ENCODE measurements around the gene TST.

TST gene

GRCh38 chr22:37062376-37062675 is 43.1 kb upstream of the TST start:
- H4K8ac ChIP-seq (ENCODE audit: low read depth, low read length) = no peak overlapping the region
- H3K18ac ChIP-seq (ENCODE audit: low read length) = no peak overlapping the region
- H3K36me3 ChIP-seq (replicated peaks in 1 of 2; ENCODE audit: control insufficient read depth in 2 of 2, insufficient read depth in 2 of 2, low read length in 2 of 2) = peaks cover 26 to 46% of the 10 kb centered on the region in 2 donors
- peaks cover 5% of the 10 kb centered on the region for H3K79me1 ChIP-seq (ENCODE audit: low read depth, low read length)
- no peak overlapping the region for H2AFZ ChIP-seq (ENCODE audit: low read length)
- no peak overlapping the region for H2BK15ac ChIP-seq (ENCODE audit: low read length)
- no peak overlapping the region for H2BK5ac ChIP-seq (ENCODE audit: low read length)
- no peak overlapping the region for H3K23ac ChIP-seq (ENCODE audit: low read depth, low read length, poor library complexity)
- no peak overlapping the region for H4K91ac ChIP-seq (ENCODE audit: low read depth, low read length, poor library complexity)
- H3K14ac ChIP-seq (ENCODE audit: low read length) = no peak overlapping the region
- no peak for DNase-seq (ENCODE audit: low spot score)
- no peaks in the 10 kb centered on the region for H3K4me1 ChIP-seq (ENCODE audit: control insufficient read depth in 2 of 2, insufficient read depth in 1 of 2, low read depth in 1 of 2, low read length in 2 of 2)
- H3K9me3 ChIP-seq (replicated peaks in 1 of 2; ENCODE audit: control insufficient read depth in 2 of 2, insufficient read depth in 1 of 2, low read depth in 1 of 2, low read length in 2 of 2) = no peaks in the 10 kb centered on the region
- no peaks in the 10 kb centered on the region for H3K27me3 ChIP-seq (ENCODE audit: control insufficient read depth in 3 of 3, insufficient read depth in 3 of 3, low read depth in 1 of 3, low read length in 3 of 3)
- H2BK120ac ChIP-seq (ENCODE audit: low read depth, low read length) = no peak overlapping the region
- no CpG with 5 or more reads among the region's 7 CpGs for WGBS, 2 donors (ENCODE audit: extremely low coverage in 2 of 2, insufficient read length in 2 of 2, insufficient replicate concordance in 1 of 2)
- no peak overlapping the region for H3K27ac ChIP-seq (replicated peaks; ENCODE audit: low read length)
- H3K9ac ChIP-seq (ENCODE audit: low read depth, low read length, poor library complexity) = no peak overlapping the region
- no peak overlapping the region for H2AK5ac ChIP-seq (ENCODE audit: low read depth, low read length)
- H3K4ac ChIP-seq (ENCODE audit: low read length) = no peak overlapping the region
- no peak overlapping the region for H3K4me3 ChIP-seq (ENCODE audit: low read length in 2 of 2)
- H3K4me2 ChIP-seq (ENCODE audit: insufficient read depth, low read length, poor library complexity, severe bottlenecking) = no peak overlapping the region
- no peak overlapping the region for H2BK12ac ChIP-seq (ENCODE audit: low read length)

GRCh38 chr22:37061611-37062375 is 42.5 kb upstream of the TST start:
- Histone ChIP-seq H3K27ac (replicated peaks; ENCODE audit: low read length) (no peak overlapping the region), H2AFZ (ENCODE audit: low read length) (no peak overlapping the region), H3K9ac (ENCODE audit: low read depth, low read length, poor library complexity) (no peak overlapping the region), H3K18ac (ENCODE audit: low read length) (peak overlapping the region; percentile 27), H3K4ac (ENCODE audit: low read length) (no peak overlapping the region), H3K9me3 (replicated peaks in 1 of 2; ENCODE audit: control insufficient read depth in 2 of 2, insufficient read depth in 1 of 2, low read depth in 1 of 2, low read length in 2 of 2) (no peaks in the 10 kb centered on the region), H2BK15ac (ENCODE audit: low read length) (no peak overlapping the region), H3K4me3 (ENCODE audit: low read length in 2 of 2) (no peak overlapping the region), H3K79me1 (ENCODE audit: low read depth, low read length) (peaks cover 5% of the 10 kb centered on the region), H3K4me1 (ENCODE audit: control insufficient read depth in 2 of 2, insufficient read depth in 1 of 2, low read depth in 1 of 2, low read length in 2 of 2) (no peaks in the 10 kb centered on the region), H4K91ac (ENCODE audit: low read depth, low read length, poor library complexity) (no peak overlapping the region), H3K14ac (ENCODE audit: low read length) (no peak overlapping the region), H3K36me3 (replicated peaks in 1 of 2; ENCODE audit: control insufficient read depth in 2 of 2, insufficient read depth in 2 of 2, low read length in 2 of 2) (peaks cover 26 to 51% of the 10 kb centered on the region in 2 donors), H2BK5ac (ENCODE audit: low read length) (peak overlapping the region; percentile 13), H3K27me3 (ENCODE audit: control insufficient read depth in 3 of 3, insufficient read depth in 3 of 3, low read depth in 1 of 3, low read length in 3 of 3) (no peaks in the 10 kb centered on the region), H3K23ac (ENCODE audit: low read depth, low read length, poor library complexity) (peak overlapping the region; percentile 73), H4K8ac (ENCODE audit: low read depth, low read length) (no peak overlapping the region), H2AK5ac (ENCODE audit: low read depth, low read length) (no peak overlapping the region), H2BK120ac (ENCODE audit: low read depth, low read length) (no peak overlapping the region), H3K4me2 (ENCODE audit: insufficient read depth, low read length, poor library complexity, severe bottlenecking) (no peak overlapping the region), H2BK12ac (ENCODE audit: low read length) (no peak overlapping the region)
- WGBS, 2 donors (ENCODE audit: extremely low coverage in 2 of 2, insufficient read length in 2 of 2, insufficient replicate concordance in 1 of 2) = no CpG with 5 or more reads among the region's 10 CpGs
- no peak for DNase-seq (ENCODE audit: low spot score)

DNA sequence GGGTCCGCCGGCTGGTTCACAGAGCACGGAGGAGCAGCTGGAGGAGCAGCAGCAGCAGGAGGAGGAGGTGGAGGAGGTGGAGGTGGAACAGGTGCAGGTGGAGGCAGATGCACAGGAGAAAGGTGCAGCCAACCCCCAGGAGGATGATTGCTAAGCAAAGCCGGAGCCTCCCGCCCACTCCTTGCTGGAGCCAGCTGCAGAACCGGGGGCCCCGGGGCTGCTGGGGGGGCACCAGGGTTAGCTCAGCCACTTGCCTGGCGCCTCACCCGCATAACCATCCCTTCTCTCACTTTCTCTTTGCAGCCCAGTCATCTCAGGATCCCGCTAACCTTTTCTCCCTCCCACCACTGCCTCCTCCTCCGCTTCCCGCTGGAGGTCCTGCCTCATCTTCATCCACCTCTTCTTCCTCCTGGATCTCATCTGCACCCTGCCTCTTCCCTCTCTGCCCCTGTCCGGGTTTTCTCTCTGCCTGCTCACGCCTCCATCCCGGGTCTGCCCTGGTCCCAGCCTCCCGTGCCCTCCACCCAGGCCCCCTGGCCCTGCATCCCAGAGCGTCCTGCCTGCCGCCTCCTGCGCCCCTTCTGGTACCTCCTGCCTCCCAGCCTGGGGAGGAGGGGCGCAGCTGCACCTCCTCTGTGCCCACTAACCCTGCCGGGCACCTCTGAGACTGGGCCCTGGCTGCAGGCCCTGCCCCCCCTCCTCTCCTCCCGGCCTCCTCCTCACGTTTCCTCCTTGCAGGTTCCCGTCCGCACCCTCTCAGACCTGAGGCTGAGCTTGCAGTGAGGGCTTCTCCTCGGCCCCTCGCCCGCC is 41.8 kb upstream of the TST start:
- Histone ChIP-seq H3K9me3 (replicated peaks in 1 of 2; ENCODE audit: control insufficient read depth in 2 of 2, insufficient read depth in 1 of 2, low read depth in 1 of 2, low read length in 2 of 2) (no peaks in the 10 kb centered on the region), H3K23ac (ENCODE audit: low read depth, low read length, poor library complexity) (peak overlapping the region; percentile 73)
- no CpG with 5 or more reads among the region's 28 CpGs for WGBS, 2 donors (ENCODE audit: extremely low coverage in 2 of 2, insufficient read length in 2 of 2, insufficient replicate concordance in 1 of 2)

GRCh38 chr22:37059876-37060449 is 40.7 kb upstream of the TST start:
- Histone ChIP-seq H2BK120ac (ENCODE audit: low read depth, low read length) (no peak overlapping the region), H4K8ac (ENCODE audit: low read depth, low read length) (no peak overlapping the region), H3K18ac (ENCODE audit: low read length) (peak overlapping the region; percentile 69), H4K91ac (ENCODE audit: low read depth, low read length, poor library complexity) (no peak overlapping the region), H3K23ac (ENCODE audit: low read depth, low read length, poor library complexity) (peak overlapping the region; percentile 62), H2BK15ac (ENCODE audit: low read length) (no peak overlapping the region), H3K36me3 (replicated peaks in 1 of 2; ENCODE audit: control insufficient read depth in 2 of 2, insufficient read depth in 2 of 2, low read length in 2 of 2) (peaks cover 36 to 69% of the 10 kb centered on the region in 2 donors), H2BK12ac (ENCODE audit: low read length) (no peak overlapping the region), H2AFZ (ENCODE audit: low read length) (no peak overlapping the region), H3K14ac (ENCODE audit: low read length) (no peak overlapping the region), H3K9ac (ENCODE audit: low read depth, low read length, poor library complexity) (no peak overlapping the region), H2AK5ac (ENCODE audit: low read depth, low read length) (no peak overlapping the region), H2BK5ac (ENCODE audit: low read length) (peak overlapping the region; percentile 49), H3K27me3 (ENCODE audit: control insufficient read depth in 3 of 3, insufficient read depth in 3 of 3, low read depth in 1 of 3, low read length in 3 of 3) (no peaks in the 10 kb centered on the region), H3K9me3 (replicated peaks in 1 of 2; ENCODE audit: control insufficient read depth in 2 of 2, insufficient read depth in 1 of 2, low read depth in 1 of 2, low read length in 2 of 2) (peaks cover 0 to 2% of the 10 kb centered on the region in 2 donors), H3K4me2 (ENCODE audit: insufficient read depth, low read length, poor library complexity, severe bottlenecking) (no peak overlapping the region), H3K4me3 (ENCODE audit: low read length in 2 of 2) (no peak overlapping the region), H3K4ac (ENCODE audit: low read length) (no peak overlapping the region), H3K79me1 (ENCODE audit: low read depth, low read length) (peaks cover 5% of the 10 kb centered on the region), H3K27ac (replicated peaks; ENCODE audit: low read length) (no peak overlapping the region), H3K4me1 (ENCODE audit: control insufficient read depth in 2 of 2, insufficient read depth in 1 of 2, low read depth in 1 of 2, low read length in 2 of 2) (no peaks in the 10 kb centered on the region)
- no CpG with 5 or more reads among the region's 9 CpGs for WGBS, 2 donors (ENCODE audit: extremely low coverage in 2 of 2, insufficient read length in 2 of 2, insufficient replicate concordance in 1 of 2)
- DNase-seq (ENCODE audit: low spot score) = no peak

More for the DNA sequence above, 41.8 kb upstream of the TST start:
- no peak overlapping the region for H2BK15ac ChIP-seq (ENCODE audit: low read length)
- no peak overlapping the region for H3K4ac ChIP-seq (ENCODE audit: low read length)
- no peak for DNase-seq (ENCODE audit: low spot score)
- no peaks in the 10 kb centered on the region for H3K4me1 ChIP-seq (ENCODE audit: control insufficient read depth in 2 of 2, insufficient read depth in 1 of 2, low read depth in 1 of 2, low read length in 2 of 2)
- peaks cover 5% of the 10 kb centered on the region for H3K79me1 ChIP-seq (ENCODE audit: low read depth, low read length)
- H4K91ac ChIP-seq (ENCODE audit: low read depth, low read length, poor library complexity) = no peak overlapping the region
- peak overlapping the region; percentile 81 for H2BK120ac ChIP-seq (ENCODE audit: low read depth, low read length)
- H3K9ac ChIP-seq (ENCODE audit: low read depth, low read length, poor library complexity) = no peak overlapping the region
- H2BK12ac ChIP-seq (ENCODE audit: low read length) = no peak overlapping the region
- H4K8ac ChIP-seq (ENCODE audit: low read depth, low read length) = no peak overlapping the region
- peak overlapping the region; percentile 28 for H3K18ac ChIP-seq (ENCODE audit: low read length)
- H3K27me3 ChIP-seq (ENCODE audit: control insufficient read depth in 3 of 3, insufficient read depth in 3 of 3, low read depth in 1 of 3, low read length in 3 of 3) = no peaks in the 10 kb centered on the region
- no peak overlapping the region for H3K4me3 ChIP-seq (ENCODE audit: low read length in 2 of 2)
- H3K27ac ChIP-seq (replicated peaks; ENCODE audit: low read length) = no peak overlapping the region
- H3K14ac ChIP-seq (ENCODE audit: low read length) = no peak overlapping the region
- no peak overlapping the region for H3K4me2 ChIP-seq (ENCODE audit: insufficient read depth, low read length, poor library complexity, severe bottlenecking)
- H2AFZ ChIP-seq (ENCODE audit: low read length) = no peak overlapping the region
- no peak overlapping the region for H2AK5ac ChIP-seq (ENCODE audit: low read depth, low read length)
- H2BK5ac ChIP-seq (ENCODE audit: low read length) = peak overlapping the region; percentile 13
- H3K36me3 ChIP-seq (replicated peaks in 1 of 2; ENCODE audit: control insufficient read depth in 2 of 2, insufficient read depth in 2 of 2, low read length in 2 of 2) = peaks cover 32 to 59% of the 10 kb centered on the region in 2 donors

Measured in neuronal stem cell (in vitro differentiated cells).